B cell (primary cell): ENCODE results near the gene KRT75.
"Not testable (repeated sequence)": the region's sequence is repeated elsewhere in the genome, so short reads cannot be mapped to it uniquely, and the experiment has no call there.

ENCODE experiments used
- CTCF ChIP-seq: fragments of 200-600 bp; IDR thresholded peaks from one replicate; pipeline ENCODE4 v1.8.0; 2022; ENCODE audit warnings: antibody characterized with exemption, mild to moderate bottlenecking
- EZH2 ChIP-seq: IDR thresholded peaks from 2 replicates; pipeline ENCODE4 v1.6.1; 2012; ENCODE audit warnings: borderline replicate concordance, low read depth, mild to moderate bottlenecking, moderate library complexity, low read length; ENCODE audit not compliant: insufficient read depth, poor library complexity, severe bottlenecking

GRCh38 chr12:52410589-52411248 is 23.5 kb downstream of the KRT75 start:
- not testable (repeated sequence) for TF ChIP-seq CTCF, EZH2
